Astrocyte of the cerebellum (primary cell): ENCODE results near the gene LCN1.

Experiments used
- DNase-seq: peaks from one replicate; pipeline ENCODE4 v3.0.0-alpha.2; 2011; ENCODE audit warnings: low read depth
- H3K4me3 ChIP-seq: 2 replicates; pipeline ENCODE4 v1.5.1; 2011; ENCODE audit warnings: mild to moderate bottlenecking, low read depth, low read length, moderate library complexity
- CTCF ChIP-seq: IDR thresholded peaks from 2 replicates; pipeline ENCODE4 v1.5.1; 2012; ENCODE audit warnings: low read length, low read depth, moderate library complexity, mild to moderate bottlenecking; ENCODE audit errors: missing control alignments
- in situ Hi-C: cut with HindIII; loops from 2 replicates; pipeline ENCODE4 v1.10.0; 2017; ENCODE audit warnings: low sequenced_read_pairs

The LCN1 gene

GRCh38 chr9:135574331-135574730 lies 53.1 kb downstream of the LCN1 start:
- TF ChIP-seq CTCF: no peak
- H3K4me3 ChIP-seq: no peak overlapping the region
- in situ Hi-C loops: no loop called here
- no peak for DNase-seq

GRCh38 chr9:135574943-135575342 lies 53.7 kb downstream of the LCN1 start:
- in situ Hi-C loops: no loop called here
- no peak for TF ChIP-seq CTCF

More at GRCh38 chr9:135574943-135575342, 53.7 kb downstream of the LCN1 start:
- no peak overlapping the region for H3K4me3 ChIP-seq
- DNase-seq: no peak
